Measurements from ENCODE around the gene HIRA. TPM values are rescaled to one million over a fixed set of nuclear protein-coding genes. Genes with fewer than 3 reads are reported as not detected.

The HIRA gene
- total RNA-seq, 1 experiment from 2014 or later: 51.0 TPM

- TF ChIP-seq MXD4 (CRISPR knock-in tag; IDR thresholded peaks at IDR 0.05; ENCODE audit: borderline replicate concordance) (no peak), ZSCAN18 (CRISPR knock-in tag; IDR thresholded peaks at IDR 0.05) (no peak)
Observed at GRCh38 chr22:19478045-19478900, 46.7 kb upstream of the HIRA start (continued).

DNA sequence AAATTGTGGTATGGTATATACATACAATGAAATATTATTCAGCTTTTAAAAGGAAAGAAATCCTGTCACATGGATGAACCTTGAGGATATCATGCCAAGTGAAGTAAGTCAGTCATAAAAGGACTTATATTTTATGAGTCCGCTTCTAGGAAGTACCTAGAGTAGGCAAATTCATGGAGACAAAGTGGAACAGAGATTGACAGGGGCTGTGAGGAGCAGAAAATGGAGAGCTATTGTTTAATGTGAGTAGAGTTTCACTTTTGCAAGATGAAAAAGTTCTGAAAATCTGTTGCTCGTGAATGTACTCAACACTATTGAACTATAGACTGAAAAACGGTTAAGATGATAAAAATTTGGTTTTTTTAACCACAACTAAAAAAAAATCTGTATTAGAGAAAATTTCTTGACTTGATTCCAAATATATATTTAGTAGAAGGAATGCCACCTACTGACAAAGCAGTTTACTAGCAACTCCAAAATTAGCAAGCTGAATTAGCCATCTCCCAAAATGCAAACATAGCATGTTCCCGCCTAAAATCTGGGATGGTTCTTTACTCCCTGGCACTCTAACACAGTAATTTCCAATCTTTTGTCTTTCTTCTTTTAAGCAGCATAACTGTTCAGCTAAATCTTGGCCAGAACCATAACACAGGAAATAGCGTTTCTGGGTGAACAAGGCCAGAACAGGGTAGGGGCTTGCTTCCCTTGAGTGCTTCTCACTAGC is 46.0 kb upstream of the HIRA start:
- ATAC-seq (no peak), DNase-seq (ENCODE audit: low spot score) (no peak)
- Mint-ChIP-seq H3K27ac (no peak overlapping the region), H3K9me3 (no peaks in the 10 kb centered on the region), H3K36me3 (peaks cover 11% of the 10 kb centered on the region), H3K4me1 (peaks cover 23% of the 10 kb centered on the region), H3K27me3 (ENCODE audit: low read depth) (no peaks in the 10 kb centered on the region), H3K4me3 (peak overlapping the region; percentile 96)
- TF ChIP-seq CREB1 (CRISPR knock-in tag; IDR thresholded peaks at IDR 0.05): no peak
- TF ChIP-seq ZNF532 (CRISPR knock-in tag; IDR thresholded peaks at IDR 0.05; ENCODE audit: borderline replicate concordance): no peak
- TF ChIP-seq MXD4 (CRISPR knock-in tag; IDR thresholded peaks at IDR 0.05; ENCODE audit: borderline replicate concordance): no peak
- POLR2A ChIA-PET: interaction anchor here (0.6 to 0.7 kb wide), 2 partner anchors 60 to 299 kb away, joined by 4 to 6 read pairs; partner anchors contain the start of gene SLC25A1
- CTCF ChIA-PET: interaction anchor here (1.0 to 2.4 kb wide), 4 partner anchors 152 to 333 kb away, joined by 3 to 6 read pairs (median 5); partner anchors contain the start of genes CLTCL1 and ESS2

- H3K4me1 Mint-ChIP-seq: peaks cover 23% of the 10 kb centered on the region
- no peak overlapping the region for H3K4me3 Mint-ChIP-seq
- DNase-seq (ENCODE audit: low spot score) (no peak), ATAC-seq (no peak)
- no peak overlapping the region; the same call in 1 of the 2 replicates for H3K27ac Mint-ChIP-seq
- H3K27me3 Mint-ChIP-seq (ENCODE audit: low read depth): no peaks in the 10 kb centered on the region
- POLR2A ChIA-PET: no interaction called here
- H3K9me3 Mint-ChIP-seq: no peaks in the 10 kb centered on the region
- no peak for TF ChIP-seq ZNF396 (CRISPR knock-in tag; IDR thresholded peaks at IDR 0.05; ENCODE audit: borderline replicate concordance)
- TF ChIP-seq NR1H2 (CRISPR knock-in tag; IDR thresholded peaks at IDR 0.05): no peak
- no peak for TF ChIP-seq MYBL2 (CRISPR knock-in tag; IDR thresholded peaks at IDR 0.05)
- no peak for TF ChIP-seq RELA (CRISPR knock-in tag; IDR thresholded peaks at IDR 0.05; ENCODE audit: borderline replicate concordance)
- TF ChIP-seq, protein P1, sequence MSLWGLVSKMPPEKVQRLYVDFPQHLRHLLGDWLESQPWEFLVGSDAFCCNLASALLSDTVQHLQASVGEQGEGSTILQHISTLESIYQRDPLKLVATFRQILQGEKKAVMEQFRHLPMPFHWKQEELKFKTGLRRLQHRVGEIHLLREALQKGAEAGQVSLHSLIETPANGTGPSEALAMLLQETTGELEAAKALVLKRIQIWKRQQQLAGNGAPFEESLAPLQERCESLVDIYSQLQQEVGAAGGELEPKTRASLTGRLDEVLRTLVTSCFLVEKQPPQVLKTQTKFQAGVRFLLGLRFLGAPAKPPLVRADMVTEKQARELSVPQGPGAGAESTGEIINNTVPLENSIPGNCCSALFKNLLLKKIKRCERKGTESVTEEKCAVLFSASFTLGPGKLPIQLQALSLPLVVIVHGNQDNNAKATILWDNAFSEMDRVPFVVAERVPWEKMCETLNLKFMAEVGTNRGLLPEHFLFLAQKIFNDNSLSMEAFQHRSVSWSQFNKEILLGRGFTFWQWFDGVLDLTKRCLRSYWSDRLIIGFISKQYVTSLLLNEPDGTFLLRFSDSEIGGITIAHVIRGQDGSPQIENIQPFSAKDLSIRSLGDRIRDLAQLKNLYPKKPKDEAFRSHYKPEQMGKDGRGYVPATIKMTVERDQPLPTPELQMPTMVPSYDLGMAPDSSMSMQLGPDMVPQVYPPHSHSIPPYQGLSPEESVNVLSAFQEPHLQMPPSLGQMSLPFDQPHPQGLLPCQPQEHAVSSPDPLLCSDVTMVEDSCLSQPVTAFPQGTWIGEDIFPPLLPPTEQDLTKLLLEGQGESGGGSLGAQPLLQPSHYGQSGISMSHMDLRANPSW (CRISPR knock-in tag; conservative IDR thresholded peaks at IDR 0.05; ENCODE audit: low read depth): no peak
- TF ChIP-seq KAT7 (CRISPR knock-in tag; IDR thresholded peaks at IDR 0.05; ENCODE audit: borderline replicate concordance): no peak
- TF ChIP-seq RORB (CRISPR knock-in tag; IDR thresholded peaks at IDR 0.05): no peak
- TF ChIP-seq JUN (CRISPR knock-in tag; IDR thresholded peaks at IDR 0.05): no peak
- TF ChIP-seq, protein P2, sequence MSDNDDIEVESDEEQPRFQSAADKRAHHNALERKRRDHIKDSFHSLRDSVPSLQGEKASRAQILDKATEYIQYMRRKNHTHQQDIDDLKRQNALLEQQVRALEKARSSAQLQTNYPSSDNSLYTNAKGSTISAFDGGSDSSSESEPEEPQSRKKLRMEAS (CRISPR knock-in tag; IDR thresholded peaks at IDR 0.05): no peak
- TF ChIP-seq ZBTB43 (CRISPR knock-in tag; IDR thresholded peaks at IDR 0.05): no peak
- CTCF ChIA-PET: no interaction called here
- peaks cover 20% of the 10 kb centered on the region for H3K36me3 Mint-ChIP-seq
Observed at GRCh38 chr22:19476023-19476422, 44.5 kb upstream of the HIRA start.
